HG03064 (cell line): ENCODE measurements around the gene ALDH1A3.

Experiments
- ATAC-seq: cut with Tn5 transposase; IDR thresholded peaks from one replicate; pipeline ENCODE4 v1.9.1; 2021; ENCODE audit warnings: low read depth; ENCODE audit not compliant: unreplicated experiment

Gene ALDH1A3

GRCh38 chr15:100923076-100923475, 43.4 kb downstream of the ALDH1A3 start:
- no peak for ATAC-seq

GRCh38 chr15:100923902-100924301, 44.3 kb downstream of the ALDH1A3 start:
- no peak for ATAC-seq

- ATAC-seq, result no peak
Measured at GRCh38 chr15:100924436-100924835, 44.8 kb downstream of the ALDH1A3 start.

- ATAC-seq, result no peak
Measured at GRCh38 chr15:100925480-100925879, 45.8 kb downstream of the ALDH1A3 start.

GRCh38 chr15:100926258-100926657, 46.6 kb downstream of the ALDH1A3 start:
- no peak for ATAC-seq

- ATAC-seq, result no peak
Measured at GRCh38 chr15:100926971-100927756, 47.5 kb downstream of the ALDH1A3 start.

GRCh38 chr15:100928632-100929280, 49.1 kb downstream of the ALDH1A3 start:
- no peak for ATAC-seq

GRCh38 chr15:100929641-100930042, 50.0 kb downstream of the ALDH1A3 start:
- ATAC-seq, result no peak

GRCh38 chr15:100930306-100930848, 50.7 kb downstream of the ALDH1A3 start:
- ATAC-seq, result no peak

- ATAC-seq, result peak; percentile 42
Measured at GRCh38 chr15:100931143-100931890, 51.7 kb downstream of the ALDH1A3 start.

- no peak for ATAC-seq
Measured at GRCh38 chr15:100932676-100933348, 53.2 kb downstream of the ALDH1A3 start.

- ATAC-seq, result no peak
Measured at GRCh38 chr15:100934166-100934565, 54.5 kb downstream of the ALDH1A3 start.

- no peak for ATAC-seq
Measured at GRCh38 chr15:100934726-100935125, 55.1 kb downstream of the ALDH1A3 start.

- no peak for ATAC-seq
Measured at GRCh38 chr15:100937171-100937570, 57.5 kb downstream of the ALDH1A3 start.

- no peak for ATAC-seq
Measured at GRCh38 chr15:100939791-100940190, 60.2 kb downstream of the ALDH1A3 start.

- peak; percentile 66 for ATAC-seq
Measured at GRCh38 chr15:100940767-100941379, 61.2 kb downstream of the ALDH1A3 start.

- ATAC-seq, result peak; percentile 56
Measured at GRCh38 chr15:100941536-100941935, 61.9 kb downstream of the ALDH1A3 start.

GRCh38 chr15:100942656-100943425, 63.2 kb downstream of the ALDH1A3 start:
- no peak for ATAC-seq

GRCh38 chr15:100944244-100944895, 64.7 kb downstream of the ALDH1A3 start:
- ATAC-seq, result no peak
